Activated T-helper 2 cell treated with anti-CD3 and anti-CD28 coated beads, Interferon-gamma antibody, Interleukin-2, Interleukin-4, amounts not matched to agents 10 μg/mL and 5 μg/mL and 100 μg/mL, durations not matched to agents 14 hours and 24 hours and 36 hours (primary cell): Measurements from ENCODE around the gene PLCL1. TPM values are rescaled to one million over a fixed set of nuclear protein-coding genes. Genes with fewer than 3 reads are reported as not detected.

Experiments used
- DNase-seq: peaks from one replicate; pipeline ENCODE4 v3.0.0; 2021; ENCODE audit warnings: low spot score
- H3K27ac Mint-ChIP-seq: one replicate; pipeline ENCODE4 v1.8.0; 2021; ENCODE audit warnings: mixed read lengths
- H3K27me3 Mint-ChIP-seq: one replicate; pipeline ENCODE4 v1.8.0; 2021; ENCODE audit warnings: low read depth, mixed read lengths
- H3K36me3 Mint-ChIP-seq: one replicate; pipeline ENCODE4 v1.8.0; 2021; ENCODE audit warnings: low read depth, mixed read lengths
- H3K4me1 Mint-ChIP-seq: one replicate; pipeline ENCODE4 v1.8.0; 2021; ENCODE audit warnings: low read depth, mixed read lengths
- H3K4me3 Mint-ChIP-seq: one replicate; pipeline ENCODE4 v1.8.0; 2021; ENCODE audit warnings: low read depth, mild to moderate bottlenecking, moderate library complexity, mixed read lengths
- H3K9me3 Mint-ChIP-seq: one replicate; pipeline ENCODE4 v1.8.0; 2021; ENCODE audit warnings: mixed read lengths
- intact Hi-C: fragments of 100-400 bp; cut with micrococcal nuclease; formaldehyde crosslinking; loops from one replicate; pipeline ENCODE4 v1.15.1; 2023
- total RNA-seq: library from RNA; stranded (reverse); gene quantifications from 2 replicates; pipeline ENCODE4 v1.2.3, GENCODE V29; 2022

Gene PLCL1
- total RNA-seq, 1 donor from 2014 or later, result 1.8 TPM

GRCh38 chr2:197867624-197868023 lies 63.2 kb downstream of the PLCL1 start:
- no peaks in the 10 kb centered on the region for H3K36me3 Mint-ChIP-seq
- H3K27me3 Mint-ChIP-seq, result no peaks in the 10 kb centered on the region
- intact Hi-C loops, result loop anchor here (2.0 kb wide), 2 partner anchors 85 to 177 kb away; no protein-coding TSS in a partner anchor
- H3K4me3 Mint-ChIP-seq, result no peak overlapping the region
- H3K4me1 Mint-ChIP-seq, result peaks cover 50% of the 10 kb centered on the region
- no peaks in the 10 kb centered on the region for H3K9me3 Mint-ChIP-seq
- DNase-seq, result no peak
- H3K27ac Mint-ChIP-seq, result no peak overlapping the region

- H3K27me3 Mint-ChIP-seq, result no peaks in the 10 kb centered on the region
- no peak for DNase-seq
- peaks cover 48% of the 10 kb centered on the region for H3K4me1 Mint-ChIP-seq
- no peaks in the 10 kb centered on the region for H3K9me3 Mint-ChIP-seq
- intact Hi-C loops, result loop anchor here (2.0 kb wide), 2 partner anchors 85 to 177 kb away; no protein-coding TSS in a partner anchor
- H3K27ac Mint-ChIP-seq, result no peak overlapping the region
- no peaks in the 10 kb centered on the region for H3K36me3 Mint-ChIP-seq
- no peak overlapping the region for H3K4me3 Mint-ChIP-seq
These were observed 63.8 kb downstream of the PLCL1 start for GRCh38 chr2:197868206-197868605.

- H3K27me3 Mint-ChIP-seq, result no peaks in the 10 kb centered on the region
- no peaks in the 10 kb centered on the region for H3K9me3 Mint-ChIP-seq
- H3K4me3 Mint-ChIP-seq, result no peak overlapping the region
- peak overlapping the region; percentile 84 for H3K27ac Mint-ChIP-seq
- intact Hi-C loops, result loop anchor here (1.0 to 2.0 kb wide), 7 partner anchors 31 to 176 kb away; partner anchors contain the start of gene PLCL1
- no peak for DNase-seq
- no peaks in the 10 kb centered on the region for H3K36me3 Mint-ChIP-seq
- peaks cover 51% of the 10 kb centered on the region for H3K4me1 Mint-ChIP-seq
These were observed 64.6 kb downstream of the PLCL1 start for GRCh38 chr2:197869041-197869440.

- peaks cover 51% of the 10 kb centered on the region for H3K4me1 Mint-ChIP-seq
- intact Hi-C loops, result loop anchor here (1.0 to 2.0 kb wide), 8 partner anchors 20 to 175 kb away; partner anchors contain the start of gene PLCL1
- H3K27ac Mint-ChIP-seq, result peak overlapping the region; percentile 84
- H3K36me3 Mint-ChIP-seq, result no peaks in the 10 kb centered on the region
- H3K27me3 Mint-ChIP-seq, result no peaks in the 10 kb centered on the region
- no peaks in the 10 kb centered on the region for H3K9me3 Mint-ChIP-seq
- DNase-seq, result peak; percentile 38
- H3K4me3 Mint-ChIP-seq, result peak overlapping the region; percentile 54
These were observed 65.2 kb downstream of the PLCL1 start for GRCh38 chr2:197869501-197870111.

- Mint-ChIP-seq H3K36me3 (no peaks in the 10 kb centered on the region), H3K27ac (peak overlapping the region; percentile 84), H3K4me3 (peak overlapping the region; percentile 54), H3K4me1 (peaks cover 51% of the 10 kb centered on the region), H3K27me3 (no peaks in the 10 kb centered on the region), H3K9me3 (no peaks in the 10 kb centered on the region)
- no peak for DNase-seq
- intact Hi-C loops, result loop anchor here (1.0 kb wide), 1 partner anchor 19 kb away; no protein-coding TSS in a partner anchor
These were observed 65.7 kb downstream of the PLCL1 start for GRCh38 chr2:197870137-197870536.

GRCh38 chr2:197871780-197872456 lies 67.5 kb downstream of the PLCL1 start:
- no peaks in the 10 kb centered on the region for H3K9me3 Mint-ChIP-seq
- no peak overlapping the region for H3K4me3 Mint-ChIP-seq
- intact Hi-C loops, result no loop called here
- H3K27ac Mint-ChIP-seq, result no peak overlapping the region
- H3K4me1 Mint-ChIP-seq, result peaks cover 51% of the 10 kb centered on the region
- no peaks in the 10 kb centered on the region for H3K27me3 Mint-ChIP-seq
- H3K36me3 Mint-ChIP-seq, result no peaks in the 10 kb centered on the region
- no peak for DNase-seq

- H3K4me3 Mint-ChIP-seq, result no peak overlapping the region
- no peak for DNase-seq
- no peak overlapping the region for H3K27ac Mint-ChIP-seq
- no peaks in the 10 kb centered on the region for H3K27me3 Mint-ChIP-seq
- no peaks in the 10 kb centered on the region for H3K9me3 Mint-ChIP-seq
- peaks cover 41% of the 10 kb centered on the region for H3K4me1 Mint-ChIP-seq
- H3K36me3 Mint-ChIP-seq, result no peaks in the 10 kb centered on the region
- intact Hi-C loops, result no loop called here
These were observed 68.9 kb downstream of the PLCL1 start for GRCh38 chr2:197873293-197873701.

GRCh38 chr2:197875763-197876162 lies 71.4 kb downstream of the PLCL1 start:
- no peak overlapping the region for H3K4me3 Mint-ChIP-seq
- no peaks in the 10 kb centered on the region for H3K27me3 Mint-ChIP-seq
- peaks cover 18% of the 10 kb centered on the region for H3K4me1 Mint-ChIP-seq

GRCh38 chr2:197876524-197876923 lies 72.1 kb downstream of the PLCL1 start:
- peaks cover 13% of the 10 kb centered on the region for H3K4me1 Mint-ChIP-seq
- no peaks in the 10 kb centered on the region for H3K36me3 Mint-ChIP-seq
- no peaks in the 10 kb centered on the region for H3K9me3 Mint-ChIP-seq
- no peaks in the 10 kb centered on the region for H3K27me3 Mint-ChIP-seq
- H3K27ac Mint-ChIP-seq, result no peak overlapping the region
- intact Hi-C loops, result no loop called here
- no peak overlapping the region for H3K4me3 Mint-ChIP-seq
- DNase-seq, result no peak

More at GRCh38 chr2:197875763-197876162, 71.4 kb downstream of the PLCL1 start:
- intact Hi-C loops, result no loop called here
- Mint-ChIP-seq H3K36me3 (no peaks in the 10 kb centered on the region), H3K9me3 (no peaks in the 10 kb centered on the region), H3K27ac (no peak overlapping the region)
- DNase-seq, result no peak

- H3K4me3 Mint-ChIP-seq, result no peak overlapping the region
- intact Hi-C loops, result no loop called here
- no peaks in the 10 kb centered on the region for H3K27me3 Mint-ChIP-seq
These were observed 72.6 kb downstream of the PLCL1 start for GRCh38 chr2:197877038-197877437.

GRCh38 chr2:197878792-197879191 lies 74.4 kb downstream of the PLCL1 start:
- DNase-seq, result no peak
- Mint-ChIP-seq H3K4me3 (no peak overlapping the region), H3K36me3 (no peaks in the 10 kb centered on the region), H3K27ac (no peak overlapping the region), H3K9me3 (no peaks in the 10 kb centered on the region), H3K27me3 (no peaks in the 10 kb centered on the region), H3K4me1 (peaks cover 4% of the 10 kb centered on the region)
- intact Hi-C loops, result no loop called here

More at GRCh38 chr2:197877038-197877437, 72.6 kb downstream of the PLCL1 start:
- no peak for DNase-seq
- peaks cover 7% of the 10 kb centered on the region for H3K4me1 Mint-ChIP-seq
- H3K36me3 Mint-ChIP-seq, result no peaks in the 10 kb centered on the region
- H3K27ac Mint-ChIP-seq, result no peak overlapping the region
- no peaks in the 10 kb centered on the region for H3K9me3 Mint-ChIP-seq

GRCh38 chr2:197879812-197880408 lies 75.5 kb downstream of the PLCL1 start:
- intact Hi-C loops, result no loop called here
- H3K27ac Mint-ChIP-seq, result no peak overlapping the region
- peaks cover 4% of the 10 kb centered on the region for H3K4me1 Mint-ChIP-seq

More at GRCh38 chr2:197879812-197880408, 75.5 kb downstream of the PLCL1 start:
- H3K36me3 Mint-ChIP-seq, result no peaks in the 10 kb centered on the region
- no peak overlapping the region for H3K4me3 Mint-ChIP-seq
- no peaks in the 10 kb centered on the region for H3K9me3 Mint-ChIP-seq
- no peak for DNase-seq
- H3K27me3 Mint-ChIP-seq, result no peaks in the 10 kb centered on the region
